HG03045 (cell line): Measurements from ENCODE around the gene MLLT11.

Experiments used
- ATAC-seq: cut with Tn5 transposase; IDR thresholded peaks from one replicate; pipeline ENCODE4 v1.9.1; 2021; ENCODE audit warnings: mild to moderate bottlenecking, moderate library complexity; ENCODE audit not compliant: unreplicated experiment

MLLT11 gene

GRCh38 chr1:151060007-151060656 is at the start of gene MLLT11:
Gene MLLT11 (plus strand): TSS chr1:151060397. CDS start chr1:151067225, 6,828 bp downstream.
- ATAC-seq, result no peak

GRCh38 chr1:151011154-151011850 is 48.9 kb upstream of the MLLT11 start:
- no peak for ATAC-seq

- no peak for ATAC-seq
Observed at GRCh38 chr1:151012684-151013471, 47.3 kb upstream of the MLLT11 start.

- ATAC-seq, result no peak
Observed at GRCh38 chr1:151013518-151013917, 46.7 kb upstream of the MLLT11 start.

GRCh38 chr1:151024540-151025146 is 35.6 kb upstream of the MLLT11 start:
- no peak for ATAC-seq

GRCh38 chr1:151026460-151026859 is 33.7 kb upstream of the MLLT11 start:
- ATAC-seq, result no peak

GRCh38 chr1:151032164-151032563 is 28.0 kb upstream of the MLLT11 start:
- ATAC-seq, result no peak

- ATAC-seq, result no peak
Observed at GRCh38 chr1:151035167-151035566, 25.0 kb upstream of the MLLT11 start.

- no peak for ATAC-seq
Observed at GRCh38 chr1:151036356-151036755, 23.8 kb upstream of the MLLT11 start, which contains the start of gene BNIPL. Gene BNIPL (plus strand): TSS chr1:151036586. CDS start chr1:151036726, 140 bp downstream.

GRCh38 chr1:151037032-151037431 is 23.2 kb upstream of the MLLT11 start:
- ATAC-seq, result no peak

- ATAC-seq, result no peak
Observed at GRCh38 chr1:151039521-151039920, 20.7 kb upstream of the MLLT11 start.

- ATAC-seq, result no peak
Observed at GRCh38 chr1:151043163-151043562, 17.0 kb upstream of the MLLT11 start.

- peak; percentile 51 for ATAC-seq
Observed at GRCh38 chr1:151047591-151047924, 12.6 kb upstream of the MLLT11 start, which contains the start of gene C1orf56. Gene C1orf56 (plus strand): TSS chr1:151047751. CDS start chr1:151047848, 97 bp downstream.

GRCh38 chr1:151047925-151048644 is 12.1 kb upstream of the MLLT11 start:
- ATAC-seq, result peak; percentile 46

GRCh38 chr1:151048645-151049032 is 11.6 kb upstream of the MLLT11 start:
- ATAC-seq, result no peak

GRCh38 chr1:151049458-151049857 is 10.7 kb upstream of the MLLT11 start:
- ATAC-seq, result no peak

GRCh38 chr1:151050051-151050688 is 10.0 kb upstream of the MLLT11 start:
- no peak for ATAC-seq

GRCh38 chr1:151051356-151052009 is 8.7 kb upstream of the MLLT11 start:
- no peak for ATAC-seq

- no peak for ATAC-seq
Observed at GRCh38 chr1:151054971-151055547, 5.1 kb upstream of the MLLT11 start.
